Heart left ventricle (tissue), 13 donors: Measurements from ENCODE around the gene NDUFAF8.

Experiments
- CTCF ChIP-seq, 12 donors: fragments of 200-600 bp; sonication (generic) in 4 of 12; IDR thresholded peaks; one replicate each; pipeline versions ENCODE4 v1.5.0 to v1.8.0; 2018 to 2022; ENCODE audit warnings: antibody characterized with exemption in 12 of 12, mild to moderate bottlenecking in 5 of 12
- POLR2A ChIP-seq, 2 donors: fragments of 450-650 bp; IDR thresholded peaks; one replicate each; pipeline ENCODE4 v1.6.1; 2017; ENCODE audit warnings: antibody characterized with exemption in 2 of 2, mild to moderate bottlenecking in 2 of 2, moderate library complexity in 2 of 2
- donor health status: ischemic (EF 13 %, LVEDD 7.1; RV severe dilation, severe dysfunction).
- donor health status: DM: no; HTN: yes; CAD: no.
- donor health status: DM: no; HTN: no; CAD: no.
- donor health status: ischemic (EF 25% LVEDD 6.9; RV normal size, moderate dysfunction).
- donor health status: ischemic (EF 25% LVEDD 5.7; RV mildly dilated, moderate dysfunction).
- donor health status: ischemic (EF 35%, LVEDD 5.7; RV mildly dilated, moderate dysfunction).
- donor health status: nonischemic (EF 11% LVEDD 7.7; RV severe dilation, severe dysfunction).
- donor health status: DM: yes; HTN: yes; CAD: no.
- donor health status: PGD.
- donor health status: ischemic (EF 29% LVEDD 5.4; RV normal size, mild dysfunction).
- donor health status: nonischemic (EF 23%, LVEDD 6.1; RV moderate dilation, normal function).

GRCh38 chr17:81218991-81219390 is 20.1 kb upstream of the NDUFAF8 start:
- no peak for TF ChIP-seq POLR2A (IDR thresholded peaks at IDR 0.05)
- no peak for TF ChIP-seq CTCF (IDR thresholded peaks at IDR 0.05)
